Measurements from ENCODE around the gene THSD7A.

- no peak for TF ChIP-seq CTCF (optimal IDR thresholded peaks at IDR 0.05 in 1 of 3, IDR thresholded peaks at IDR 0.05 in 1 of 3, conservative IDR thresholded peaks at IDR 0.05 in 1 of 3; ENCODE audit: extremely low read depth in 1 of 3, insufficient read depth in 2 of 3, low read length in 3 of 3)
- no peak for TF ChIP-seq EZH2 (IDR thresholded peaks at IDR 0.05; ENCODE audit: low read length)
Measured at GRCh38 chr7:11829954-11830353, 2.0 kb downstream of the THSD7A start.

Measured in keratinocyte (primary cell).